Fibroblast of mammary gland (primary cell): ENCODE measurements around the gene TIGAR.

ENCODE experiments used
- DNase-seq: peaks from one replicate; pipeline ENCODE4 v3.0.0-alpha.2; 2010; ENCODE audit warnings: low read depth
- H3K4me3 ChIP-seq: 2 replicates; pipeline ENCODE4 v1.5.1; 2011; ENCODE audit warnings: low read depth, mild to moderate bottlenecking, low read length, moderate library complexity; ENCODE audit not compliant: control insufficient read depth
- TF ChIP-seq, protein P1 (sequence below): conservative IDR thresholded peaks from 2 replicates; pipeline ENCODE4 v1.5.1; 2011; ENCODE audit warnings: low read depth, low read length, inconsistent platforms; ENCODE audit not compliant: control insufficient read depth, insufficient read depth

Gene TIGAR, protein sequence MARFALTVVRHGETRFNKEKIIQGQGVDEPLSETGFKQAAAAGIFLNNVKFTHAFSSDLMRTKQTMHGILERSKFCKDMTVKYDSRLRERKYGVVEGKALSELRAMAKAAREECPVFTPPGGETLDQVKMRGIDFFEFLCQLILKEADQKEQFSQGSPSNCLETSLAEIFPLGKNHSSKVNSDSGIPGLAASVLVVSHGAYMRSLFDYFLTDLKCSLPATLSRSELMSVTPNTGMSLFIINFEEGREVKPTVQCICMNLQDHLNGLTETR

DNA sequence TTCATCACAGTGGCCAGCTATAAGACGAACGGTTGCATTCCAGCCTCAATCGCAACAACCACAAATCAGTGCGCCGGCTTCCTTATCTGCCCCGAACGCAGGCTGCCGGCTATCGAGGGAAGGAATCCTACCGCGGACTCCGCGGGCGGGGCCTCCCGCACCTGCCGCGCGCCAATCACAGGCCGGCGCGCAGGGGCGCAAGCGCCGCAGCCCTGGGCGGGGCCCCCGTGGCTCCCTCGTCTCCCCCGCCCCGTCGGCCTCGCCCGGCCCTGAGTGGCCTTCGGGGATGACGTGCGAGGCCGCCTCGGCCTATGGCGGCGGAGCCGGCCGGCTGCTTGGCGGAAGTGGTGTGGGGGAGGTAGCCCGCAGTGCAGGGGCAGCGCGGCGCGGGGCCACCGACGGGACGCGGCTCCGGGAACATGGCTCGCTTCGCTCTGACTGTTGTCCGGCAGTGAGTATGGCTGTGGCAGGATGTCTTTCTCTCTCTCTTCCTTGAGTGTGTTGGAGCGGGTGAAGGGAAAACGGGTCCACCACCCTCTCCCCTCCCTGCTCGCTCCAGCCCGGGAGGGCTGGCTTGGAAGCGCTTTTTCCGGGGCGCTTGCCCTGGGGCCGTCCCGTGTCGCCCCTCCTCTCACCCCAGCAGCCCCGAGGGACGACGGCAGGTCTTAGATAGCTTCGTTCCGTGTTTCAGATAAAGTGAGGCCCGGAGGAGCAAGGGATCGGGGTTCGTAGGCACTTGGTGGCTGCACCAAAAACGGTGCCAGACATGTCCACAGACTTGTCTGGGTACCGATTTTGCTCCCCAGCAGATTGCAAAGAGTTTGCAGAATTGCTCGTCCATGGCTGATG, at the start of gene TIGAR:
Gene TIGAR, plus strand, starts transcription at position 361 of the 849 bp plus-strand sequence. Its CDS starts 59 bp downstream, at position 420.
- peak within 1 kb of the TSS; percentile 94 for H3K4me3 ChIP-seq
- DNase-seq, result peak; percentile 86
- TF ChIP-seq, protein P1, sequence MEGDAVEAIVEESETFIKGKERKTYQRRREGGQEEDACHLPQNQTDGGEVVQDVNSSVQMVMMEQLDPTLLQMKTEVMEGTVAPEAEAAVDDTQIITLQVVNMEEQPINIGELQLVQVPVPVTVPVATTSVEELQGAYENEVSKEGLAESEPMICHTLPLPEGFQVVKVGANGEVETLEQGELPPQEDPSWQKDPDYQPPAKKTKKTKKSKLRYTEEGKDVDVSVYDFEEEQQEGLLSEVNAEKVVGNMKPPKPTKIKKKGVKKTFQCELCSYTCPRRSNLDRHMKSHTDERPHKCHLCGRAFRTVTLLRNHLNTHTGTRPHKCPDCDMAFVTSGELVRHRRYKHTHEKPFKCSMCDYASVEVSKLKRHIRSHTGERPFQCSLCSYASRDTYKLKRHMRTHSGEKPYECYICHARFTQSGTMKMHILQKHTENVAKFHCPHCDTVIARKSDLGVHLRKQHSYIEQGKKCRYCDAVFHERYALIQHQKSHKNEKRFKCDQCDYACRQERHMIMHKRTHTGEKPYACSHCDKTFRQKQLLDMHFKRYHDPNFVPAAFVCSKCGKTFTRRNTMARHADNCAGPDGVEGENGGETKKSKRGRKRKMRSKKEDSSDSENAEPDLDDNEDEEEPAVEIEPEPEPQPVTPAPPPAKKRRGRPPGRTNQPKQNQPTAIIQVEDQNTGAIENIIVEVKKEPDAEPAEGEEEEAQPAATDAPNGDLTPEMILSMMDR, result no peak

DNA sequence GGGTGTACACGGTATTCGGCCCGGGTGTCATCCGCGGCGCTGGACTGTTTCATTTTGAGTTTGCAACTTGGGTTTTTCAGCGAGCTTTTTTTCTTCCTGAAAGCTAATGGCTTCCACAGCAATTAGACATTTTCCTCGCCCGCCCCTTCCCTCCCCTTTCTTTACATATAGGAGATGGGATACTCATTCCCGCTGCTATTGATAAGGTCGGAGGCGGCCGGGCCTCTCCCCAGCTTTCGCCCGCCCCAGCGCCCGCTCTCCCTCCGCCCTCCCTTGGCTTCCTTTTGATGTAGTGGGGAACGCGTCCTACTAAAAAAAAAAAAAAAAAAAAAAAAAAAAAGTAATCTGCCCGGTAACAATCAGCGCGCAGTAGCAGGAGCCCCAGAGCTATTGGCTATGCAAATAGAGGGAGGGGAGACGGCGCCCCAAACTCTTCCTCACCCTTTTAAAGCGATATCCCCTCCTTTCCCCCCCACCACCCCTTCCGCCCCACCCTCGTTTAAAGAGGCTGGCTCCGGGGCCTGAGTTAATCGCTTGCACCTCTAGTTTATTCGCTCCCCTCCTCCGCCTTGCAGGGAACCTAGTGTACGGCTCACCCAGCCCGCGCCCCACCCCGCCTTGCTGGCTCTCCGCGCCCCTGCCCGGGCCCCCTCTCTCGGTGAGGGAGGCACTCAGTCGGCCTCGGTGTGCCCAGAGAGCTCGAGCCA, 49.1 kb upstream of the TIGAR start:
- TF ChIP-seq, protein P1, result no peak
- peak; percentile 55 for DNase-seq
- H3K4me3 ChIP-seq, result peak overlapping the region; percentile 21

DNA sequence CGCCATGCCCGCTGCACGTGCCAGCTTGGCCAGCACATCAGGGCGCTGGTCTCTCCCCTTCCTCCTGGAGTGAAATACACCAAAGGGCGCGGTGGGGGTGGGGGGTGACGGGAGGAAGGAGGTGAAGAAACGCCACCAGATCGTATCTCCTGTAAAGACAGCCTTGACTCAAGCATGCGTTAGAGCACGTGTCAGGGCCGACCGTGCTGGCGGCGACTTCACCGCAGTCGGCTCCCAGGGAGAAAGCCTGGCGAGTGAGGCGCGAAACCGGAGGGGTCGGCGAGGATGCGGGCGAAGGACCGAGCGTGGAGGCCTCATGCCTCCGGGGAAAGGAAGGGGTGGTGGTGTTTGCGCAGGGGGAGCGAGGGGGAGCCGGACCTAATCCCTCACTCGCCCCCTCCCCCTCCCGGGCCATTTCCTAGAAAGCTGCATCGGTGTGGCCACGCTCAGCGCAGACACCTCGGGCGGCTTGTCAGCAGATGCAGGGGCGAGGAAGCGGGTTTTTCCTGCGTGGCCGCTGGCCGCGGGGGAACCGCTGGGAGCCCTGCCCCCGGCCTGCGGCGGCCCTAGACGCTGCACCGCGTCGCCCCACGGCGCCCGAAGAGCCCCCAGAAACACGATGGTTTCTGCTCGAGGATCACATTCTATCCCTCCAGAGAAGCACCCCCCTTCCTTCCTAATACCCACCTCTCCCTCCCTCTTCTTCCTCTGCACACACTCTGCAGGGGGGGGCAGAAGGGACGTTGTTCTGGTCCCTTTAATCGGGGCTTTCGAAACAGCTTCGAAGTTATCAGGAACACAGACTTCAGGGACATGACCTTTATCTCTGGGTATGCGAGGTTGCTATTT, 48.4 kb upstream of the TIGAR start:
- DNase-seq, result peak; percentile 30
- no peak overlapping the region for H3K4me3 ChIP-seq
- TF ChIP-seq, protein P1, result no peak

DNA sequence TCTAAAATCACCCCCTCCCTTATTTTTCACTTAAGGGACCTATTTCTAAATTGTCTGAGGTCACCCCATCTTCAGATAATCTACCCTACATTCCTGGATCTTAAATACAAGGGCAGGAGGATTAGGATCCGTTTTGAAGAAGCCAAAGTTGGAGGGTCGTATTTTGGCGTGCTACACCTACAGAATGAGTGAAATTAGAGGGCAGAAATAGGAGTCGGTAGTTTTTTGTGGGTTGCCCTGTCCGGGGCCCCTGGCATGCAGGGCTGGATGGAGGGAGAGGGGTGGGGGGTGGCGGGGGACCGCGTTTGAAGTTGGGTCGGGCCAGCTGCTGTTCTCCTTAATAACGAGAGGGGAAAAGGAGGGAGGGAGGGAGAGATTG, 47.8 kb upstream of the TIGAR start:
- H3K4me3 ChIP-seq, result no peak overlapping the region
- TF ChIP-seq, protein P1, result no peak
- DNase-seq, result no peak

DNA sequence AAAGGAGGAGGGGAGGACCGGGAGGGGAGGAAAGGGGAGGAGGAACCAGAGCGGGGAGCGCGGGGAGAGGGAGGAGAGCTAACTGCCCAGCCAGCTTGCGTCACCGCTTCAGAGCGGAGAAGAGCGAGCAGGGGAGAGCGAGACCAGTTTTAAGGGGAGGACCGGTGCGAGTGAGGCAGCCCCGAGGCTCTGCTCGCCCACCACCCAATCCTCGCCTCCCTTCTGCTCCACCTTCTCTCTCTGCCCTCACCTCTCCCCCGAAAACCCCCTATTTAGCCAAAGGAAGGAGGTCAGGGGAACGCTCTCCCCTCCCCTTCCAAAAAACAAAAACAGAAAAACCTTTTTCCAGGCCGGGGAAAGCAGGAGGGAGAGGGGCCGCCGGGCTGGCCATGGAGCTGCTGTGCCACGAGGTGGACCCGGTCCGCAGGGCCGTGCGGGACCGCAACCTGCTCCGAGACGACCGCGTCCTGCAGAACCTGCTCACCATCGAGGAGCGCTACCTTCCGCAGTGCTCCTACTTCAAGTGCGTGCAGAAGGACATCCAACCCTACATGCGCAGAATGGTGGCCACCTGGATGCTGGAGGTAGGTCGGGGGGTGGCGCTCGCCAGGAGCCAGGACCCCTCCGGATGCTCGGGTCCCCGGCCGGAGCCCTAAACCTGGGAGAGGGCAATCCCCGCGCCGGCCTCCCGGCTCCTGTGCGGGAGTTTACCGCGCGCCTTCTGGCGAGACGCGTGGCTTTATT, 47.2 kb upstream of the TIGAR start, which contains the start of gene CCND2:
Gene CCND2, plus strand, starts transcription at position 111 of the 744 bp plus-strand sequence. Its CDS starts 279 bp downstream, at position 390.
- DNase-seq, result peak; percentile 81
- peak within 1 kb of the TSS; percentile 66 for H3K4me3 ChIP-seq
- TF ChIP-seq, protein P1, result no peak
